ENCODE results near the gene HNRNPH1. TPM values are rescaled to one million over a fixed set of nuclear protein-coding genes. Genes with fewer than 3 reads are reported as not detected.
"Not testable (repeated sequence)": the region's sequence is repeated elsewhere in the genome, so short reads cannot be mapped to it uniquely, and the experiment has no call there.

HNRNPH1 gene
- total and polyA plus RNA-seq, 2 experiments from 2014 or later, result 410 to 715 TPM

DNA sequence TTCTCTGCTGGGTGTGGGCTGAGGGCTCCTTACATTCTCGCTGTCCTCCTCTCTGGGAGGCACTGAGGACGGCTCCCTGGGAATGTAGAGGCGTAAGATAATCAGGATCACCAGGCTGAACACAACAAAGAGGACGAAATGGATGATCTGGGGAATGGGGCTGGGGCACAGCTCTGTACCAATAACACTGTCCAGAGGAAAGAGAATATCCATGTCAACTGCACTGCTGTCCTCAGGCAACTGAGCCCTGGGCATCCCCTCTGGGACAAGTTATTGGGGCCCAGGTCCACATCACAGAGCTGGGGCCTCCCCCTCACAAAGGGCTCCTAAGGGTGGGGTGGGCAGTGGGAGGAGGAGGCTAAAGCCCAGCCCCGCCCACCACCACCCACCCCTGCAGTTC is 21.3 kb upstream of the HNRNPH1 start:
- not testable (repeated sequence) for DNase-seq (ENCODE audit: low spot score); H3K27ac ChIP-seq (ENCODE audit: low read depth); H3K9me3 Mint-ChIP-seq; H3K4me1 ChIP-seq (ENCODE audit: insufficient read depth); H3K4me3 Mint-ChIP-seq; H3K4me2 ChIP-seq; H3K27me3 ChIP-seq (ENCODE audit: insufficient read depth); H3K4me1 Mint-ChIP-seq; H3K27ac Mint-ChIP-seq; H3F3A ChIP-seq (replicated peaks; ENCODE audit: low read depth); H3K79me2 ChIP-seq (replicated peaks; ENCODE audit: insufficient read depth); H3K36me3 ChIP-seq (ENCODE audit: insufficient read depth); H4K20me1 ChIP-seq (replicated peaks; ENCODE audit: insufficient read depth); H3K4me3 ChIP-seq; H3K9me2 ChIP-seq (ENCODE audit: insufficient read depth); H2AFZ ChIP-seq; H3K36me3 Mint-ChIP-seq (ENCODE audit: low read depth)
- peaks cover 11% of the 10 kb centered on the region for H3K27me3 Mint-ChIP-seq (ENCODE audit: insufficient read depth, low read depth, poor library complexity)
- ATAC-seq, result peak; percentile 72

DNA sequence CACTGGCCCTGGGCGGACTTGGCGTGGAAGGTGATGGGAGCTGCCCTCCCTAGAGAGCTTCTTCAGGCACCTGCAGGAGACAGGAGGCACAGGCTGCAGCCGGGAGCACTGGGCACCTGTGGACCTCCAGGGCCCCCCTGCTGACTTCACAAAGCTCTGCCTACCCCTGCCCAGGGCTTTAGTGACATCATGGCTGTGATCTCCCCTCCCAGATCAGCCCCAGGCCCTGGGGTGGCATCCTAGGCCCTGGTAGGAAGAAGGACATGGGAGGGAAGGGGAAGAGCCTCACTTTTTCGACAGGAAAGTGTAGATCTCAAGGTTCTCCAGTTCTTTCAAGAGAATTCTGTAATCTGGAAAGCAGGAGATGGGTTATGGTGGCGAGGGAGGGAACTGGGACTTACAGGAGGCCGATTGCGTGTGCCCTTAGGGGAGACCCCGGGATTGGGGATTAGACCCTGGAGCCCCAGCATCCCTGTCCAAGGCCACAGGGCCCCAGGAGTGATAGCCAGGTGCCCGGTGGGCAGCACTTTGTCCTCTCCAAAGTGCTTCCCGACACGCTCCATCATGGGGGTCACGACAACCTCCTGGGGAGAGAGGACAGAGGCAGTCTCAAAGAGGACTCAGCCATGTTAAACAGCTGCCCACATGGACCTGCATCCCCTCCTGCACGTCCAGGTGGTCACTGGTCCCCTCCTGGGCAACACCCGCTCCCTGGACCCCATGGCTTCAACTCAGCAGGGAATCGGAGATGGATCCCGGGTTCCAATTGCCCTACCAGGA is 19.9 kb upstream of the HNRNPH1 start:
- not testable (repeated sequence) for ATAC-seq; H3K36me3 Mint-ChIP-seq (ENCODE audit: low read depth); H3F3A ChIP-seq (replicated peaks; ENCODE audit: low read depth); H3K27ac Mint-ChIP-seq; H3K4me3 ChIP-seq; H3K9me3 Mint-ChIP-seq; H4K20me1 ChIP-seq (replicated peaks; ENCODE audit: insufficient read depth); H3K36me3 ChIP-seq (ENCODE audit: insufficient read depth); H3K79me2 ChIP-seq (replicated peaks; ENCODE audit: insufficient read depth); H3K4me2 ChIP-seq; H3K4me1 Mint-ChIP-seq; H3K9me2 ChIP-seq (ENCODE audit: insufficient read depth); H3K4me1 ChIP-seq (ENCODE audit: insufficient read depth); H3K4me3 Mint-ChIP-seq; DNase-seq (ENCODE audit: low spot score); H3K27ac ChIP-seq (ENCODE audit: low read depth); H2AFZ ChIP-seq; H3K27me3 ChIP-seq (ENCODE audit: insufficient read depth)
- peaks cover 17% of the 10 kb centered on the region for H3K27me3 Mint-ChIP-seq (ENCODE audit: insufficient read depth, low read depth, poor library complexity)

DNA sequence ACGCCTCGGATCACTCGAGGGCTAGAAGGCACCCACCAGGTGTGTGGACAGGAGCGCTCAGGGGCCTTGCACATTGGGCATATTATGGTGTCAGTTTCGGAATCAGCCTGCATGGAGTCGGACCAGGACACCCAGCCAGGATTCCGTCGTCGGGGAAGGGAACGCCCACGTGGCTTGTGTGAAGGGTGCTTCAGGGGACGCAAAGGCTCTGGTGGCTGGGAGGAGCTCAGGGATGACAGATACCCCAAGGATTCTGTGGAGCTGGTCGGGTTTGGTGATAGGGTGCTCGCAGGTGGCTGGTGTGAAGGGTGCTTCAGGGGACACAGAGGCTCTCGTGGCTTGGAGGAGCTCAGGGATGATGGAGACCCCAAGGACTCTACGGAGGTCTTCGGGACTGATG is 19.2 kb upstream of the HNRNPH1 start:
- H4K20me1 ChIP-seq (replicated peaks; ENCODE audit: insufficient read depth); H3K79me2 ChIP-seq (replicated peaks; ENCODE audit: insufficient read depth); H3K4me1 ChIP-seq (ENCODE audit: insufficient read depth); H3K36me3 ChIP-seq (ENCODE audit: insufficient read depth); H3K36me3 Mint-ChIP-seq (ENCODE audit: low read depth); H3F3A ChIP-seq (replicated peaks; ENCODE audit: low read depth); H2AFZ ChIP-seq; H3K4me3 Mint-ChIP-seq; H3K4me3 ChIP-seq; H3K9me2 ChIP-seq (ENCODE audit: insufficient read depth); H3K27ac Mint-ChIP-seq; ATAC-seq; H3K27me3 ChIP-seq (ENCODE audit: insufficient read depth); H3K4me2 ChIP-seq; DNase-seq (ENCODE audit: low spot score); H3K9me3 Mint-ChIP-seq; H3K4me1 Mint-ChIP-seq; H3K27ac ChIP-seq (ENCODE audit: low read depth): not testable (repeated sequence)
- H3K27me3 Mint-ChIP-seq (ENCODE audit: insufficient read depth, low read depth, poor library complexity), result peaks cover 17% of the 10 kb centered on the region

DNA sequence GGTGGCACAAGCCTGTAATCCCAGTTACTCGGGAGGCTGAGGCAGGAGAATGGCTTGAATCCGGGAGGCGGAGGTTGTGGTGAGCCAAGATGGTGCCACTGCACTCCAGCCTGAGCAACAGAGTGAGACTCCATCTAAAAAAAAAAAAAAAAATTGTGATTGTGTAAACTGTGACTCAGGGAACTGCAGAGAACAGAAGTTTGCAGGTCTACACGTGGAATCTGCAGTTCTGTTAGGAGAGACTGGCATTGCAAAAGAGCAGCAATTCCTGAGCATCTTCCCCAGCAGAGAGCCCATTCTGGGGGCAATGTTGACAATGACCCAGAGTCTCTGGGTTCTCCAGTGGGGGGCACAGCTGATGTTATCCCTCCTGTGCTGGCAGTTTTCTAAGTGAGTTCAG is 18.3 kb upstream of the HNRNPH1 start:
- not testable (repeated sequence) for H3K9me2 ChIP-seq (ENCODE audit: insufficient read depth); H3K4me1 ChIP-seq (ENCODE audit: insufficient read depth); H3K27me3 ChIP-seq (ENCODE audit: insufficient read depth); H4K20me1 ChIP-seq (replicated peaks; ENCODE audit: insufficient read depth); H3K36me3 ChIP-seq (ENCODE audit: insufficient read depth); H3K4me2 ChIP-seq; H3F3A ChIP-seq (replicated peaks; ENCODE audit: low read depth); H3K79me2 ChIP-seq (replicated peaks; ENCODE audit: insufficient read depth); H3K27ac Mint-ChIP-seq; H2AFZ ChIP-seq; H3K4me3 Mint-ChIP-seq; H3K36me3 Mint-ChIP-seq (ENCODE audit: low read depth); H3K9me3 Mint-ChIP-seq; H3K27ac ChIP-seq (ENCODE audit: low read depth); ATAC-seq; DNase-seq (ENCODE audit: low spot score); H3K4me1 Mint-ChIP-seq; H3K4me3 ChIP-seq
- peaks cover 17% of the 10 kb centered on the region for H3K27me3 Mint-ChIP-seq (ENCODE audit: insufficient read depth, low read depth, poor library complexity)

DNA sequence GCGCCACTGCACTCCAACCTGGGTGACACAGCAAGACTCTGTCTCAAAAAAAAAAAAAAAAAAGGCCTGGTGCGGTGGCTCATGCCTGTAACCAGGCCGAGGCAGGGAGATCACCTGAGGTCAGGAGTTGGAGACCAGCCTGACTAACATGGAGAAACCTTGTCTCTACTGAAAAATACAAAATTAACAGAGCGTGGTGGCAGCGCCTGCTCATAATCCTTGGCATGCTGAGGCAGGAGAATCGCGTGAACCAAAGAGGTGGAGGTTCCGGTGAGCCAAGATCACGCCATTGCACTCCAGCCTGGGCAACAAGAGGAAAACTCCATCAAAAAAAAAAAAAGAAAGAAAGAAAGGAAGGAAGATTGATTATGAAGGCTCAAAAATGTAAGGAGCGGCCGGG is 15.8 kb upstream of the HNRNPH1 start:
- not testable (repeated sequence) for H3K27ac ChIP-seq (ENCODE audit: low read depth); H4K20me1 ChIP-seq (replicated peaks; ENCODE audit: insufficient read depth); H3K4me3 Mint-ChIP-seq; H3K4me1 ChIP-seq (ENCODE audit: insufficient read depth); H3K27me3 ChIP-seq (ENCODE audit: insufficient read depth); ATAC-seq; H2AFZ ChIP-seq; H3K4me1 Mint-ChIP-seq; H3K36me3 ChIP-seq (ENCODE audit: insufficient read depth); H3K27ac Mint-ChIP-seq; H3K9me2 ChIP-seq (ENCODE audit: insufficient read depth); DNase-seq (ENCODE audit: low spot score); H3F3A ChIP-seq (replicated peaks; ENCODE audit: low read depth); H3K4me3 ChIP-seq; H3K9me3 Mint-ChIP-seq; H3K79me2 ChIP-seq (replicated peaks; ENCODE audit: insufficient read depth); H3K36me3 Mint-ChIP-seq (ENCODE audit: low read depth); H3K4me2 ChIP-seq
- H3K27me3 Mint-ChIP-seq (ENCODE audit: insufficient read depth, low read depth, poor library complexity), result peaks cover 13% of the 10 kb centered on the region

DNA sequence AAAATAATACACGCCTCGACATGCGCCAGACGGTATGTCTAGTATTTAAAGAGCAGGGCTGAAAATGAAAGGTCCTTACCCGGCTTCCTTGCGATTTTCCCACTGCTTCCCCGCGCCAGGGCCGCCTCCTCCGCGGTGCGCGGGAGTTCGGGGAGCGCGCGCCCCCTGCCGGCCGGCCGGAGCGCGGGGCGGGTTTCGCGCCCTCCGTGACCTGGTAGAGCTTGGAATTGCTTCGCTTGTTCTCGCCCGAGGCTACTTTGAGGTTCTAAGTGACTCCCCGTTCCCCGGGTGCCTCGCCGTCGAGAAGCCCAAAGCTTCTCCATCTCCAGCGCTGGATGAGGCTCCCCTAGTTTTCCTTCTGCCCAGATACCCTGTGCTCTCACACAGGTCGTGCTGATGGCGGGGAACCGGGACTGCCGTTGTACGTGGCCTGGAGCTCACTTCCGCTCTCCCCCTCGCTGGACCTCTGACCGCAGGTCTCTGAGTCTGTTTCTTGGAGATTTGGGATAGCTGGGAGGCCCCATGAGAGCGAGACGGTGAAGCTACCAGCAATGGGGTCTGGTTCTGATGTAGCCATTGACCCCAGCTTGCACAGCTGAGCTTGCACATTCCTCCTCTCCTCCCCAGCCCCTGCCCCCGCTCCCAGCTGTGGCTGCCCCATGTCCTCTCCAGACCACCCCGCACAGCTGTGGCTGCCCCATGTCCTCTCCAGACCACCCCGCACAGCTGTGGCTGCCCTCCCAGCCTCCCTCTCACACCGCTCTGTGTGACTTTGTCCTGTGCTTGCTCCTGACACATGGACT is 11.1 kb upstream of the HNRNPH1 start:
- not testable (repeated sequence) for H4K20me1 ChIP-seq (replicated peaks; ENCODE audit: insufficient read depth); H3K4me1 ChIP-seq (ENCODE audit: insufficient read depth); H3K27me3 ChIP-seq (ENCODE audit: insufficient read depth); H2AFZ ChIP-seq; H3K4me3 ChIP-seq; H3K36me3 ChIP-seq (ENCODE audit: insufficient read depth); H3K79me2 ChIP-seq (replicated peaks; ENCODE audit: insufficient read depth); H3K36me3 Mint-ChIP-seq (ENCODE audit: low read depth); H3K27ac Mint-ChIP-seq; H3K27me3 Mint-ChIP-seq (ENCODE audit: insufficient read depth, low read depth, poor library complexity); H3K27ac ChIP-seq (ENCODE audit: low read depth); DNase-seq (ENCODE audit: low spot score); H3K9me2 ChIP-seq (ENCODE audit: insufficient read depth); H3K4me1 Mint-ChIP-seq; H3K4me2 ChIP-seq; H3K9me3 Mint-ChIP-seq; H3K4me3 Mint-ChIP-seq; H3F3A ChIP-seq (replicated peaks; ENCODE audit: low read depth)
- peak; percentile 93 for ATAC-seq

Data from GM23338 (cell line).